Measurements from ENCODE around the gene HJV.

Gene HJV

GRCh38 chr1:146022403-146023127 is 1.0 kb upstream of the HJV start:
- H4K20me1 ChIP-seq: no peaks in the 10 kb centered on the region

GRCh38 chr1:146021050-146021445 is 487 bp downstream of the HJV start:
- no peaks in the 10 kb centered on the region for H3K36me3 ChIP-seq
- H3K27ac ChIP-seq: no peak overlapping the region
- peaks cover 0 to 8% (median 0%) of the 10 kb centered on the region in 11 experiments; a peak in 1 of 22 replicates for H3K9me3 ChIP-seq (replicated peaks in 1 of 11)
- no peak for TF ChIP-seq Cebpa-rat (IDR thresholded peaks at IDR 0.05)
- no peak overlapping the region for H3K9ac ChIP-seq
- peaks cover 0 to 6% (median 4%) of the 10 kb centered on the region in 10 experiments; a peak in 7 of 20 replicates for H3K4me1 ChIP-seq
- no peak overlapping the region for H3K4me3 ChIP-seq
- H3K27me3 ChIP-seq: peaks cover 15 to 32% (median 27%) of the 10 kb centered on the region in 11 experiments; a peak in 21 of 22 replicates
- H3K4me2 ChIP-seq: no peak overlapping the region
- no peaks in the 10 kb centered on the region for H4K20me1 ChIP-seq

More at GRCh38 chr1:146022403-146023127, 1.0 kb upstream of the HJV start:
- H3K9ac ChIP-seq: no peak overlapping the region
- no peak overlapping the region for H3K27ac ChIP-seq
- H3K9me3 ChIP-seq (replicated peaks in 1 of 11): peaks cover 0 to 8% (median 0%) of the 10 kb centered on the region in 11 experiments; a peak in 1 of 22 replicates
- peak overlapping the region in 5 of 11 experiments; percentile 3 to 27 (median 17); a peak in 3 of 22 replicates for H3K4me2 ChIP-seq
- no peak overlapping the region for H3K4me3 ChIP-seq
- no peaks in the 10 kb centered on the region for H3K36me3 ChIP-seq
- peaks cover 15 to 30% (median 27%) of the 10 kb centered on the region in 11 experiments; a peak in 21 of 22 replicates for H3K27me3 ChIP-seq
- peaks cover 0 to 6% (median 4%) of the 10 kb centered on the region in 10 experiments; a peak in 7 of 20 replicates for H3K4me1 ChIP-seq
- no peak for TF ChIP-seq Cebpa-rat (IDR thresholded peaks at IDR 0.05)

- Histone ChIP-seq H3K9me3 (replicated peaks in 1 of 11) (peaks cover 0 to 8% (median 0%) of the 10 kb centered on the region in 11 experiments; a peak in 1 of 22 replicates), H3K4me2 (peak overlapping the region in 1 of 11 experiments; percentile 14; a peak in 1 of 22 replicates), H3K27ac (no peak overlapping the region), H3K9ac (no peak overlapping the region), H3K4me3 (no peak overlapping the region), H3K4me1 (peaks cover 0 to 6% (median 4%) of the 10 kb centered on the region in 10 experiments; a peak in 7 of 20 replicates), H4K20me1 (no peaks in the 10 kb centered on the region), H3K36me3 (no peaks in the 10 kb centered on the region), H3K27me3 (peaks cover 15 to 32% (median 27%) of the 10 kb centered on the region in 11 experiments; a peak in 21 of 22 replicates)
- TF ChIP-seq Cebpa-rat (IDR thresholded peaks at IDR 0.05): no peak
Measured at GRCh38 chr1:146020058-146021049, 1.2 kb downstream of the HJV start.

- Histone ChIP-seq H3K36me3 (no peaks in the 10 kb centered on the region), H3K4me3 (no peak overlapping the region), H3K9me3 (replicated peaks in 1 of 11) (peaks cover 0 to 8% (median 0%) of the 10 kb centered on the region in 11 experiments; a peak in 1 of 22 replicates), H3K27me3 (peaks cover 15 to 32% (median 27%) of the 10 kb centered on the region in 11 experiments; a peak in 21 of 22 replicates), H3K4me1 (peaks cover 0 to 6% (median 4%) of the 10 kb centered on the region in 10 experiments; a peak in 7 of 20 replicates), H3K4me2 (no peak overlapping the region), H3K27ac (no peak overlapping the region), H4K20me1 (no peaks in the 10 kb centered on the region), H3K9ac (no peak overlapping the region)
- TF ChIP-seq Cebpa-rat (IDR thresholded peaks at IDR 0.05): no peak
Measured at GRCh38 chr1:146019231-146020057, 2.1 kb downstream of the HJV start.

DNA sequence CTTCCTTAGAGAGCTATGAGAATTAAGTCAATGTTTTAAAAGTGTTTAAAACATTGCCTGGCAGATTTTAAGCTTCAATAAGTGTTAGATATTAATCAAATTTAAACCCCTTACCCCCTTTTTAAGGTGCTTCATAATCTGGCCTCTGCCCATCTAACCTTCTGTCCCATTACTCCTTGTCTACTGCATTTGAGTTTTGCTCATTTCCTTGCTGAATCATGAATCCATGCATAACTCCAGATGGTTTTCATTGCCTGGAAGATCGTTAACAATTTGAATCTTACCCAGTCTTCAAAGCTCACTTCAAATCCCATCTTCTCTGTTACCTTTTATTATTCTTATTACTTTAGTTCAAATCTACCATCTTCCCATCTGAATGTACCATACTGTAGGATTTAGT is 4.6 kb downstream of the HJV start:
- no peak overlapping the region for H3K4me3 ChIP-seq
- peaks cover 15 to 32% (median 27%) of the 10 kb centered on the region in 11 experiments; a peak in 21 of 22 replicates for H3K27me3 ChIP-seq
- no peak overlapping the region for H3K9ac ChIP-seq
- peaks cover 0 to 2% (median 0%) of the 10 kb centered on the region in 10 experiments; a peak in 2 of 20 replicates for H3K4me1 ChIP-seq
- peaks cover 0 to 8% (median 0%) of the 10 kb centered on the region in 11 experiments; a peak in 1 of 22 replicates for H3K9me3 ChIP-seq (replicated peaks in 1 of 11)
- H3K27ac ChIP-seq: no peak overlapping the region
- no peak overlapping the region for H3K4me2 ChIP-seq
- H3K36me3 ChIP-seq: no peaks in the 10 kb centered on the region
- TF ChIP-seq Cebpa-rat (IDR thresholded peaks at IDR 0.05): no peak
- no peaks in the 10 kb centered on the region for H4K20me1 ChIP-seq

DNA sequence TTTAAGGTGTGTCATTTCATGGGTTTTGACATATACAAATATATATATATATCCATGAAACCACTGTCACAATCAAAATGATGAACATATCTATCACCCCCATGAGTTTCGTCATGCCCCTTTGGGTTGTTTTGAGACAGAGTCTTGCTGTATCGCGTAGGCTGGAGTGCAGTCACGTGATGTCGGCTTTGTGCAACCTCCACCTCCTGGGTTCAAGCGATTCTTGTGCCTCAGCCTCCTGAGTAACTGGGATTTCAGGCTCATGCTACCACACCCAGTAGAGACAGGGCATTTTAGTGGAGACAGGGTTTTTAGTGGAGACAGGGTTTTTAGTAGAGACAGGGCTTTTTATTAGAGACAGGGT is 8.0 kb downstream of the HJV start:
- Histone ChIP-seq H3K27me3 (peaks cover 0 to 11% (median 7%) of the 10 kb centered on the region in 11 experiments; a peak in 12 of 22 replicates), H3K4me2 (no peak overlapping the region), H3K36me3 (no peaks in the 10 kb centered on the region), H3K27ac (no peak overlapping the region), H3K9me3 (replicated peaks in 1 of 11) (no peaks in the 10 kb centered on the region), H4K20me1 (no peaks in the 10 kb centered on the region), H3K4me3 (no peak overlapping the region), H3K4me1 (peaks cover 0 to 14% (median 2%) of the 10 kb centered on the region in 10 experiments; a peak in 7 of 20 replicates), H3K9ac (no peak overlapping the region)
- no peak for TF ChIP-seq Cebpa-rat (IDR thresholded peaks at IDR 0.05)

GRCh38 chr1:146012703-146013558 is 8.6 kb downstream of the HJV start:
- H3K4me2 ChIP-seq: no peak overlapping the region

More at GRCh38 chr1:146012703-146013558, 8.6 kb downstream of the HJV start:
- H3K4me3 ChIP-seq: no peak overlapping the region
- TF ChIP-seq Cebpa-rat (IDR thresholded peaks at IDR 0.05): no peak
- H3K27ac ChIP-seq: no peak overlapping the region
- no peaks in the 10 kb centered on the region for H3K9me3 ChIP-seq (replicated peaks in 1 of 11)
- peaks cover 0 to 14% (median 2%) of the 10 kb centered on the region in 10 experiments; a peak in 7 of 20 replicates for H3K4me1 ChIP-seq
- no peaks in the 10 kb centered on the region for H4K20me1 ChIP-seq
- no peak overlapping the region for H3K9ac ChIP-seq
- H3K36me3 ChIP-seq: no peaks in the 10 kb centered on the region
- peaks cover 0 to 5% (median under 1%) of the 10 kb centered on the region in 11 experiments; a peak in 6 of 22 replicates for H3K27me3 ChIP-seq

Data from BLaER1 treated with 17β-estradiol and CSF1 and Interleukin-3, amounts not matched to agents 10 nM and 100 nM (cell line).